GM13976 (cell line): ENCODE results near the gene ZNF714.
A peak's percentile ranks its signal among the peaks of the same experiment; 100 is the strongest.

Source experiments
- DNase-seq: peaks from one replicate; pipeline ENCODE4 v3.0.0; 2012; ENCODE audit warnings: low spot score
- in situ Hi-C: fragments of 300-500 bp; cut with MboI; formaldehyde crosslinking; loops from one replicate; pipeline ENCODE4 v1.12.0; 2022; ENCODE audit warnings: low sequenced_read_pairs, mixed read lengths, inconsistent platforms; ENCODE audit not compliant: unreplicated experiment
- TF ChIP-seq, protein P1 (sequence below): IDR thresholded peaks from 2 replicates; pipeline ENCODE4 v1.5.1; 2012; ENCODE audit warnings: borderline replicate concordance, mild to moderate bottlenecking; ENCODE audit not compliant: insufficient read depth; ENCODE audit errors: extremely low read depth, missing control alignments, control extremely low read depth

ZNF714 gene

DNA sequence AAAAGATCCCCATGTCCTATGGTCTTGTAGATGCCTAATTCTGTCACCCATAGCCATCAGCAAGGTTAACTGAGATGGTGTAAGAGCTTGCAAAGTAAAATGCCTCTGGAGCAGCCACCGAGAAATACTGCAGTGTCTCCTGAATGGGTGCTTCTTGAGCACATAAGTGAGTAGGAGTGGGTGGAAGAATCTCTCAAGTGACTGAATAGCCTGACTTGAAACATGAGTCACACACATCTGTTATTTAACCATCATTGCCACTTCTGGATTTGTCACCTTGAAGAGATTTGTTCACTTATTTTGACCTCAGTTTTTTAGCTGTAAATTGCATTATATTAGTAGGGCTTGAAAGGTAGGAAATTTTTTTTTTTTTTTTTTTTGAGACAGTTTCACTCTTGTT is 2.3 kb downstream of the ZNF714 start:
- in situ Hi-C loops, result no loop called here
- peak; percentile 29 for DNase-seq
- TF ChIP-seq, protein P1, sequence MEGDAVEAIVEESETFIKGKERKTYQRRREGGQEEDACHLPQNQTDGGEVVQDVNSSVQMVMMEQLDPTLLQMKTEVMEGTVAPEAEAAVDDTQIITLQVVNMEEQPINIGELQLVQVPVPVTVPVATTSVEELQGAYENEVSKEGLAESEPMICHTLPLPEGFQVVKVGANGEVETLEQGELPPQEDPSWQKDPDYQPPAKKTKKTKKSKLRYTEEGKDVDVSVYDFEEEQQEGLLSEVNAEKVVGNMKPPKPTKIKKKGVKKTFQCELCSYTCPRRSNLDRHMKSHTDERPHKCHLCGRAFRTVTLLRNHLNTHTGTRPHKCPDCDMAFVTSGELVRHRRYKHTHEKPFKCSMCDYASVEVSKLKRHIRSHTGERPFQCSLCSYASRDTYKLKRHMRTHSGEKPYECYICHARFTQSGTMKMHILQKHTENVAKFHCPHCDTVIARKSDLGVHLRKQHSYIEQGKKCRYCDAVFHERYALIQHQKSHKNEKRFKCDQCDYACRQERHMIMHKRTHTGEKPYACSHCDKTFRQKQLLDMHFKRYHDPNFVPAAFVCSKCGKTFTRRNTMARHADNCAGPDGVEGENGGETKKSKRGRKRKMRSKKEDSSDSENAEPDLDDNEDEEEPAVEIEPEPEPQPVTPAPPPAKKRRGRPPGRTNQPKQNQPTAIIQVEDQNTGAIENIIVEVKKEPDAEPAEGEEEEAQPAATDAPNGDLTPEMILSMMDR, result no peak

DNA sequence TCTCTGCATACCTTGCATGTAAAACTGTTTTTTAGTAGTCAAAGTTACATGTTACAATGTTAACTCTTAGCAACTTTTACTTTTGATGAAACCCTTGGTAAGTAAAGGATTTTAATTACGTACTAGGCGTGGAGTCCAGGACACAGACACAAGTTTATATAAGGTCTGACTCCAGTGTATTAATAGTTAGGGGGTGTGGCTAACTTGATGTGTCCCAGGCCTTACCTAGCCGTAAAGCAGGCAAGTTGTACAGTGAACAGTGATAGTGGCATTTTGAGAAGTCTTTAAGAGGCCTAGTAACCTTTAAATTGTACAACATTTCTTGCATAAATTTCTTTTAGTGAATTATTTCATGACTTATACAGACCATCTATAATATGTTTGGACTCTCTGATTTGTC is 5.9 kb downstream of the ZNF714 start:
- no peak for DNase-seq
- TF ChIP-seq, protein P1, result no peak
- in situ Hi-C loops, result no loop called here

DNA sequence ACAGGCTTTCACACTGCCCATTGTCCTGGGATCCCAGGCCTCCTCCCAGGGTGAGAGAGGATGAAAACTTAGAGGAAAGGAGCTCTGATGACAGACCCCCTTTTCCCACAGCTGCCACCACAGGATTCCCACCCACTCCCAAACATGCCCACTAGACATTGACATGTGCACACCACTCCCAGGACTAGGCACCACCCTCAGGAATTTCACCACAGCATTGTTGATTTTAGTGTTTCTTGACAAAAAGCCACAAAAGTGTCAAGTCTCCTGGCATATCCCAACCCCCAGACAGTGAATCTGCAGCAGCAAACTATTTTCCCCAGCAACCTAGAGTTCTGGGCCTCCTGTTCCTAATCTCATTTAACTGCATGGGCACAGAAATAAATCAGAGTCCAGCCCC is 10.1 kb downstream of the ZNF714 start:
- in situ Hi-C loops, result no loop called here
- TF ChIP-seq, protein P1, result no peak
- DNase-seq, result no peak

DNA sequence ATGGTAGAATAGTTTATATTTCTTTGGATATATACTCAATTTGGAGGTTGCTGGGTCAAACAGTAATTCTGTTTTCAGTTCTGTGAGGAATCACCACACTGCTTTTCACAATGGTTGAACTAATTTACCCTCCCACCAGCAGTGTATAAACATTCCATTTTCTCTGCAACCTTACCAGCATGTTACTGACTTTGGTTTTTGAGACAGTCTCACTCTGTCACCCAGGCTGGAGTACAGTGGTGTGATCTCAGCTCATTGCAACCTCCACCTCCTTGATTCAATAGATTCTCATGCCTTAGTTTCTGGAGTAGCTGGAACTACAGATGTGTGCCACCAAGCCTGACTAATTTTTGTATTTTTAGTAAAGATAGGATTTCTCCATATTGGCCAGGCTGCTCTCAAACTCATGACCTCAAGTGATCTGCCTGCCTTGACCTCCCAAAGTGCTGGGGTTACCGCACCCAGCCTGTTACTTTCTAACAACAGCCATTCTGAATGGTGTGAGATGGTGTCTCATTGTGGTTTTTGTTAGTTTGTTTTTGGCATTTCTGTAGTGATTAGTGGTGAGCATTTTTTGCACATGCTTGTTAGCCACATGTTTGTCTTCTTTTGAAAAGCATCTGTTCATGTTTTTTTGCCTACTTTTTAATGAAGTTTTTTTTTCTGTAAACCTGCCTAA is 12.5 kb downstream of the ZNF714 start:
- TF ChIP-seq, protein P1, result no peak
- in situ Hi-C loops, result no loop called here

DNA sequence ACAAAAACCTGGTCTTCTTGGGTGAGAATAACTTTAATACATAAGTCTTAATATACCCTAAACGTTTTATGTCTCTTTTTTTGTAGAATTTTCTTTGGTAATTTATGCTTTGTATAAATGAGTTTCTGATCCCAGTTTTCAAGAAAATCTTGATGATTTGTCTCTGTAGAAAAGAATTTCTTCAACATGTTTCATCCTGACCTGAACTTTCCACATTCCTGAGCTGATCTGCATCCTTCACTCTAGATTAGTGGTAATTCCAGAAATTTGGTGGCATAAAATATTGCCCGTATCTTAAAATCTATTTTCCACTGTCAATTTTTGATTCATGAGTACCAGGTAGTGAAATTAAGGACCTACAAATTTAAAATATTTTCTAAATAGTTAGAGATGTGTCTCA is 16.3 kb downstream of the ZNF714 start:
- DNase-seq, result no peak
- in situ Hi-C loops, result no loop called here
- TF ChIP-seq, protein P1, result no peak

More for the DNA sequence above, 12.5 kb downstream of the ZNF714 start:
- no peak for DNase-seq

DNA sequence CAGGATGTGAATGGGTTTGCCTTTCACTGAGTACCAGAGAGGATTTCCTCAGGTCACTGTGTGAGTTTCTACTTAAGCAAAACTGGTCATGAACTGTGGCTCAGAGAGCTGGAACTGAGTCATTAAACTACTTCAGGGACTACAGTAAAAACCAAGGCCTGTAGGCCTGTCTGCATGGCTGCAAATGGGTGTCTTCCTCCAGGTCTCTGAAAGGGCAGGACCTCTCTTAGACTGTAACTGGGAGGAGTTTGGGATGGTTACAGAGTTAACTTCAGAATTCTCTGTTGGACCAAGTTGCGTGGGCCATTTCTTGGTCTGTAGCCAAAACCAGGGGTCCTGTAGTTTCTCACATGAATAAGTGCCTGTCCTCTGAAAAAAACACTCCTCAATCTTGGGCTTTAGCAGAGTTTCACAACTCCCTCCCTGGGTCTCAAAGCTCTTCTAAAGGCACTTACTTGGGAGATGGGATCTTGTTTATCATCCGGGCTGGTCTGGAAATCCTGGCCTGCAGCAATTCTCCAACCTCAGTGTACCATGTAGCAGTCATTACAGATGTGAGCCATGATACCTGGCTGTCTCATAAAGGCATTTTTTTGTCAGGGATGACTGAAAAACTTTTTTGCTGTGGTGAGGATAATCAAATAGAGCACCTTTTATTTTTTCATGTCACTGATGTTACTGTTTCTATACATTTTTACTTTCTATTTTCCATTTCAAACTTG is 19.7 kb downstream of the ZNF714 start:
- TF ChIP-seq, protein P1, result no peak
- no peak for DNase-seq
- in situ Hi-C loops, result no loop called here
